Vagina (tissue), 2 donors: ENCODE measurements around the gene VAV3.

Source experiments
- CTCF ChIP-seq, 3 experiments: fragments of 450-650 bp in 2 of 3; fragments of 200-600 bp in 1 of 3; sonication (generic) in 1 of 3; IDR thresholded peaks; one replicate each; pipeline ENCODE4 v1.5.1; 2017 to 2019; ENCODE audit warnings: antibody characterized with exemption in 3 of 3, mild to moderate bottlenecking in 2 of 3, moderate library complexity in 2 of 3
- POLR2A ChIP-seq, 2 donors: fragments of 450-650 bp; IDR thresholded peaks; one replicate each; pipeline ENCODE4 v1.6.1; 2017; ENCODE audit warnings: antibody characterized with exemption in 2 of 2, mild to moderate bottlenecking in 2 of 2, moderate library complexity in 2 of 2
- POLR2AphosphoS5 ChIP-seq, 2 donors: sonication (generic); formaldehyde crosslinking; IDR thresholded peaks; one replicate each; pipeline ENCODE4 v1.9.0; 2017; ENCODE audit warnings: antibody characterized with exemption in 2 of 2, mild to moderate bottlenecking in 2 of 2, low read depth in 1 of 2; ENCODE audit not compliant: insufficient read depth in 1 of 2

GRCh38 chr1:107912656-107913055 lies 52.3 kb downstream of the VAV3 start:
- TF ChIP-seq CTCF (IDR thresholded peaks at IDR 0.05) (no peak), POLR2A (IDR thresholded peaks at IDR 0.05) (no peak), POLR2AphosphoS5 (IDR thresholded peaks at IDR 0.05; ENCODE audit: insufficient read depth in 1 of 2, low read depth in 1 of 2) (no peak)
